Subcutaneous abdominal adipose tissue (tissue), 5 donors: ENCODE measurements around the gene ITLN1.

Experiments used
- H3K27ac ChIP-seq: one replicate; pipeline ENCODE4 v1.7.0; 2013; ENCODE audit warnings: low read depth, mild to moderate bottlenecking, inconsistent platforms, low read length, moderate library complexity
- H3K27me3 ChIP-seq, 5 donors: one replicate each; pipeline ENCODE4 v1.7.0; 2013; ENCODE audit warnings: low read length in 5 of 5, inconsistent platforms in 1 of 5; ENCODE audit not compliant: control insufficient read depth in 5 of 5, insufficient read depth in 4 of 5
- H3K36me3 ChIP-seq, 5 donors: one replicate each; pipeline ENCODE4 v1.7.0; 2013; ENCODE audit warnings: low read length in 5 of 5; ENCODE audit not compliant: control insufficient read depth in 5 of 5, insufficient read depth in 5 of 5
- H3K4me1 ChIP-seq, 5 donors: one replicate each; pipeline ENCODE4 v1.7.0; 2013; ENCODE audit warnings: low read length in 5 of 5, mild to moderate bottlenecking in 3 of 5, moderate library complexity in 1 of 5; ENCODE audit not compliant: control insufficient read depth in 5 of 5, insufficient read depth in 5 of 5
- H3K4me3 ChIP-seq, 5 donors: one replicate each; pipeline ENCODE4 v1.7.0; 2013; ENCODE audit warnings: low read length in 5 of 5, low read depth in 1 of 5
- H3K9ac ChIP-seq, 5 donors: one replicate each; pipeline ENCODE4 v1.7.0; 2013; ENCODE audit warnings: low read length in 5 of 5, mild to moderate bottlenecking in 4 of 5, moderate library complexity in 3 of 5
- H3K9me3 ChIP-seq, 5 donors: one replicate each; pipeline ENCODE4 v1.7.0; 2013; ENCODE audit warnings: low read length in 5 of 5; ENCODE audit not compliant: control insufficient read depth in 5 of 5
- donor health status: healthy.
- donor health status: healthy.
- donor health status: healthy.
- donor health status: healthy.
- donor health status: healthy.

The ITLN1 gene

GRCh38 chr1:160829766-160830165, 55.2 kb downstream of the ITLN1 start:
- no peak overlapping the region for H3K9ac ChIP-seq
- H3K4me3 ChIP-seq: no peak overlapping the region
- H3K9me3 ChIP-seq: no peaks in the 10 kb centered on the region

GRCh38 chr1:160827418-160827817, 57.6 kb downstream of the ITLN1 start:
- Histone ChIP-seq H3K9ac (no peak overlapping the region), H3K27ac (no peak overlapping the region), H3K9me3 (no peaks in the 10 kb centered on the region), H3K36me3 (no peaks in the 10 kb centered on the region), H3K4me1 (no peaks in the 10 kb centered on the region), H3K27me3 (peaks cover 0 to 3% (median 0%) of the 10 kb centered on the region in 5 donors), H3K4me3 (no peak overlapping the region)

More at GRCh38 chr1:160829766-160830165, 55.2 kb downstream of the ITLN1 start:
- no peaks in the 10 kb centered on the region for H3K36me3 ChIP-seq
- no peak overlapping the region for H3K27ac ChIP-seq
- no peaks in the 10 kb centered on the region for H3K4me1 ChIP-seq
- peaks cover 0 to 3% (median 0%) of the 10 kb centered on the region in 5 donors for H3K27me3 ChIP-seq

- Histone ChIP-seq H3K4me1 (no peaks in the 10 kb centered on the region), H3K27me3 (peaks cover 0 to 3% (median 0%) of the 10 kb centered on the region in 5 donors), H3K36me3 (no peaks in the 10 kb centered on the region), H3K9ac (no peak overlapping the region), H3K4me3 (no peak overlapping the region), H3K27ac (no peak overlapping the region), H3K9me3 (no peaks in the 10 kb centered on the region)
Measured at GRCh38 chr1:160826546-160826945, 58.4 kb downstream of the ITLN1 start.
